OCI-LY1 (cell line): Measurements from ENCODE around the gene ERG.

ENCODE experiments used
- H2AFZ ChIP-seq: fragments of 200-600 bp; sonication (generic), shearing (Covaris generic); 2 replicates; pipeline ENCODE4 v1.6.0; 2014; ENCODE audit warnings: antibody characterized with exemption, mild to moderate bottlenecking, low read length
- H3F3A ChIP-seq: fragments of 200-600 bp; sonication (generic), shearing (Covaris generic); 2 replicates; pipeline ENCODE4 v1.6.0; 2014; ENCODE audit warnings: mild to moderate bottlenecking, antibody characterized with exemption, low read length, moderate library complexity; ENCODE audit not compliant: insufficient read depth
- H3K27ac ChIP-seq: fragments of 200-600 bp; sonication (generic); 2 replicates; pipeline ENCODE4 v1.5.1; 2014; ENCODE audit warnings: low read length, mixed run types, mild to moderate bottlenecking, low read depth; ENCODE audit not compliant: poor library complexity, severe bottlenecking
- H3K27me3 ChIP-seq: fragments of 200-600 bp; sonication (generic); 2 replicates; pipeline ENCODE4 v1.6.0; 2014; ENCODE audit warnings: antibody characterized with exemption, mild to moderate bottlenecking, low read length, moderate library complexity; ENCODE audit not compliant: insufficient read depth
- H3K36me3 ChIP-seq: fragments of 200-600 bp; sonication (generic); 2 replicates; pipeline ENCODE4 v1.6.1; 2014; ENCODE audit warnings: mild to moderate bottlenecking, antibody characterized with exemption, low read length, moderate library complexity, mixed read lengths; ENCODE audit not compliant: insufficient read depth
- H3K4me1 ChIP-seq: fragments of 200-600 bp; sonication (generic); 2 replicates; pipeline ENCODE4 v1.5.1; 2014; ENCODE audit warnings: mild to moderate bottlenecking, low read length, moderate library complexity; ENCODE audit not compliant: insufficient read depth, severe bottlenecking
- H3K4me2 ChIP-seq: fragments of 200-600 bp; sonication (generic), shearing (Covaris generic); 2 replicates; pipeline ENCODE4 v1.6.1; 2014; ENCODE audit warnings: low read length
- H3K4me3 ChIP-seq: fragments of 200-600 bp; sonication (generic); 2 replicates; pipeline ENCODE4 v1.5.1; 2014; ENCODE audit warnings: low read length, low read depth, mild to moderate bottlenecking, mixed read lengths; ENCODE audit not compliant: poor library complexity, severe bottlenecking
- H3K79me2 ChIP-seq: fragments of 200-600 bp; shearing (Covaris generic); 2 replicates; pipeline ENCODE4 v1.6.1; 2016; ENCODE audit warnings: mixed run types, low read length, mixed read lengths; ENCODE audit not compliant: insufficient read depth
- H3K9ac ChIP-seq: fragments of 200-600 bp; sonication (generic), shearing (Covaris generic); 2 replicates; pipeline ENCODE4 v1.6.1; 2014; ENCODE audit warnings: mild to moderate bottlenecking, low read length, mixed read lengths
- H3K9me2 ChIP-seq: fragments of 200-600 bp; sonication (generic), shearing (Covaris generic); 2 replicates; pipeline ENCODE4 v1.6.1; 2014; ENCODE audit warnings: low read depth, mild to moderate bottlenecking, low read length, mixed read lengths
- H3K9me3 ChIP-seq: fragments of 200-600 bp; shearing (Covaris generic); 2 replicates; pipeline ENCODE4 v1.6.1; 2014; ENCODE audit warnings: low read length, mixed read lengths
- H4K20me1 ChIP-seq: fragments of 200-600 bp; sonication (generic), shearing (Covaris generic); 2 replicates; pipeline ENCODE4 v1.6.0; 2016; ENCODE audit warnings: mild to moderate bottlenecking, low read length; ENCODE audit not compliant: insufficient read depth
- EZH2 ChIP-seq: fragments of 200-600 bp; sonication (generic), shearing (Covaris generic); IDR thresholded peaks from 2 replicates; pipeline ENCODE4 v1.8.0; 2017; ENCODE audit warnings: borderline replicate concordance, mixed run types, mild to moderate bottlenecking, antibody characterized with exemption, low read length, moderate library complexity, mixed read lengths
- TF ChIP-seq, protein P1 (sequence below): fragments of 200-600 bp; sonication (generic), shearing (Covaris generic); IDR thresholded peaks from 2 replicates; pipeline ENCODE4 v1.5.1; 2017; ENCODE audit warnings: mild to moderate bottlenecking, antibody characterized with exemption, low read length, moderate library complexity, mixed read lengths

Gene ERG

DNA sequence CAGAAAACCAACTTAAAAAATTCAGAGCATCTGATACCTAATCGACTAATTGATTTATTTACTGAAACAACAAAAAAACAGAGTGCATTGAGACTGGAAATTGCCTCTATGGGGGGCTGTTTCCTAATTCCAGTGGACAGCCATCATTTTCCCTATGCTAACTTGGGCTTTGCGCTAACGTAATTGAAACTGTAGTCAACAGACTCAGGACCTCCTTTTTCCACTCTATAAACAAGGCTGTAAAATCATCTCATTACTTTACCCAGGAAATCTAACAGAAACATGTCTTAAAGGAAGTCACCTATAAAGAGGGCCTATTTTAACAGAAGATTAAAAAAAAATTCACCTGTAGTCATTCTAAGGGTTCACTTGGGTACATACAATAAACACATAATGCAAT is 2.1 kb downstream of the ERG start:
- Histone ChIP-seq H3K9me3 (no peaks in the 10 kb centered on the region), H3F3A (no peaks in the 10 kb centered on the region), H3K79me2 (no peaks in the 10 kb centered on the region), H3K4me3 (no peak overlapping the region), H4K20me1 (no peaks in the 10 kb centered on the region), H3K27me3 (no peaks in the 10 kb centered on the region), H3K9ac (no peak overlapping the region), H3K9me2 (no peaks in the 10 kb centered on the region), H3K36me3 (no peaks in the 10 kb centered on the region), H3K4me1 (no peaks in the 10 kb centered on the region), H3K4me2 (no peak overlapping the region), H2AFZ (no peak overlapping the region), H3K27ac (no peak overlapping the region)
- TF ChIP-seq, protein P1, sequence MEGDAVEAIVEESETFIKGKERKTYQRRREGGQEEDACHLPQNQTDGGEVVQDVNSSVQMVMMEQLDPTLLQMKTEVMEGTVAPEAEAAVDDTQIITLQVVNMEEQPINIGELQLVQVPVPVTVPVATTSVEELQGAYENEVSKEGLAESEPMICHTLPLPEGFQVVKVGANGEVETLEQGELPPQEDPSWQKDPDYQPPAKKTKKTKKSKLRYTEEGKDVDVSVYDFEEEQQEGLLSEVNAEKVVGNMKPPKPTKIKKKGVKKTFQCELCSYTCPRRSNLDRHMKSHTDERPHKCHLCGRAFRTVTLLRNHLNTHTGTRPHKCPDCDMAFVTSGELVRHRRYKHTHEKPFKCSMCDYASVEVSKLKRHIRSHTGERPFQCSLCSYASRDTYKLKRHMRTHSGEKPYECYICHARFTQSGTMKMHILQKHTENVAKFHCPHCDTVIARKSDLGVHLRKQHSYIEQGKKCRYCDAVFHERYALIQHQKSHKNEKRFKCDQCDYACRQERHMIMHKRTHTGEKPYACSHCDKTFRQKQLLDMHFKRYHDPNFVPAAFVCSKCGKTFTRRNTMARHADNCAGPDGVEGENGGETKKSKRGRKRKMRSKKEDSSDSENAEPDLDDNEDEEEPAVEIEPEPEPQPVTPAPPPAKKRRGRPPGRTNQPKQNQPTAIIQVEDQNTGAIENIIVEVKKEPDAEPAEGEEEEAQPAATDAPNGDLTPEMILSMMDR, result no peak
- no peak for TF ChIP-seq EZH2

DNA sequence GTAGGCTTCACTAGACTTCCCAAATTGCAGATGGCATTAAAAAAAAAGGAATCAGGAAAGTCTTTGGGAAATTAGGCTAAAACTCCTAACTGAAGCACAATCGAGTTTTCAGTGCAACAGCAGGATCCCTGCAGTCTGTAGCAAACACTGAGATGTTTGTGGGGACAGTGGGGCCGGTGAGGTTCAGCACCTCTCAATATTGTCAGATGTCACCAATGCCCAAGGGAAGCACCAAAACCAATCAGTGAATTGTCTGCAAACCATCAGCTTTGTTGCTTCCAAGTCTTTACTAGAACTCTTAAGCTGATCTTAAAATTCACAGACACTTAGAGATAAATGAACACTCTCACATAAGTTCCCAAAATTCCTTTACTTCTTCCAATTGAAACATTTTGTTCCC is 2.6 kb downstream of the ERG start:
- Histone ChIP-seq H2AFZ (no peak overlapping the region), H3K4me1 (no peaks in the 10 kb centered on the region), H3K27ac (no peak overlapping the region), H4K20me1 (no peaks in the 10 kb centered on the region), H3F3A (no peaks in the 10 kb centered on the region), H3K9ac (no peak overlapping the region), H3K9me2 (no peaks in the 10 kb centered on the region), H3K27me3 (no peaks in the 10 kb centered on the region), H3K4me2 (no peak overlapping the region), H3K9me3 (no peaks in the 10 kb centered on the region), H3K4me3 (no peak overlapping the region), H3K79me2 (no peaks in the 10 kb centered on the region), H3K36me3 (no peaks in the 10 kb centered on the region)
- no peak for TF ChIP-seq EZH2
- TF ChIP-seq, protein P1, result no peak

DNA sequence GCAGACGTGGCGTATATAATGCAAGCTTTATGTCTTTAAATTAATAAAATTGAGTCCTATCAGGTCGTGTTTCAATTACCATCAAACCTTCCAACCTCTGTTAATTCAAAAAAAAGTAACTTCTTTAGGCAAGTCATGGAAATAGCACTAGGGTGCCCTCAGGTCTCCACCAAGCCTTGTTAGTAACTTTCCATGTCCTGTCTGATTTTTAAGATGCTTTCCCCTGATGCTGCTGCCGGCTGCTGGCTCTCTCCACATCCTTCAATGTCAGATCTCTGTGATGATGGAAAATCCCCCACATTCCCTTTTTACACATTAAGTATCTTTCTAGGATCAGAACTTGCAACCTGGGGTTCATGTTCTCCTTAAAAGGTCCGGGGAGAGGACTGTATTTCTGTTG is 3.0 kb downstream of the ERG start:
- Histone ChIP-seq H3K79me2 (no peaks in the 10 kb centered on the region), H3K4me2 (no peak overlapping the region), H3K9me3 (no peaks in the 10 kb centered on the region), H2AFZ (no peak overlapping the region), H3K27ac (no peak overlapping the region), H3K4me3 (no peak overlapping the region), H3K36me3 (no peaks in the 10 kb centered on the region), H4K20me1 (no peaks in the 10 kb centered on the region), H3F3A (no peaks in the 10 kb centered on the region), H3K27me3 (no peaks in the 10 kb centered on the region), H3K9ac (no peak overlapping the region), H3K9me2 (no peaks in the 10 kb centered on the region), H3K4me1 (no peaks in the 10 kb centered on the region)
- no peak for TF ChIP-seq EZH2
- TF ChIP-seq, protein P1, result no peak
